Liver (tissue), 9 donors: Measurements from ENCODE around the gene CFTR. TPM values are rescaled to one million over a fixed set of nuclear protein-coding genes. Genes with fewer than 3 reads are reported as not detected.

Source experiments
- DNase-seq: peaks from one replicate; pipeline ENCODE4 v3.0.0-alpha.2; 2017; ENCODE audit warnings: low spot score
- H3K27ac ChIP-seq, 2 donors: one replicate each; pipeline ENCODE4 v1.7.0; 2013; ENCODE audit warnings: inconsistent platforms in 2 of 2, low read length in 2 of 2, control low read depth in 1 of 2, low read depth in 1 of 2, mild to moderate bottlenecking in 1 of 2
- H3K27me3 ChIP-seq, 4 donors: one replicate each; pipeline versions ENCODE4 v1.6.1 to v1.7.0; 2013; ENCODE audit warnings: low read length in 3 of 4, inconsistent platforms in 1 of 4, mild to moderate bottlenecking in 1 of 4, moderate library complexity in 1 of 4; ENCODE audit not compliant: control insufficient read depth in 4 of 4, insufficient read depth in 4 of 4
- H3K36me3 ChIP-seq, 4 donors: one replicate each; pipeline versions ENCODE4 v1.6.1 to v1.7.0; 2013; ENCODE audit warnings: low read length in 3 of 4, mild to moderate bottlenecking in 3 of 4, low read depth in 1 of 4, moderate library complexity in 1 of 4; ENCODE audit not compliant: control insufficient read depth in 4 of 4, insufficient read depth in 3 of 4
- H3K4me1 ChIP-seq, 4 donors: one replicate each; pipeline versions ENCODE4 v1.6.1 to v1.7.0; 2013; ENCODE audit warnings: low read length in 3 of 4, mild to moderate bottlenecking in 3 of 4, moderate library complexity in 1 of 4; ENCODE audit not compliant: control insufficient read depth in 4 of 4, insufficient read depth in 4 of 4
- H3K4me3 ChIP-seq, 3 donors: one replicate each; pipeline versions ENCODE4 v1.6.1 to v1.7.0; 2013; ENCODE audit warnings: low read length in 3 of 3, control low read depth in 1 of 3, low read depth in 1 of 3, mild to moderate bottlenecking in 1 of 3
- H3K9ac ChIP-seq, 2 donors: one replicate each; pipeline ENCODE4 v1.7.0; 2013; ENCODE audit warnings: low read length in 2 of 2, mild to moderate bottlenecking in 2 of 2, moderate library complexity in 2 of 2, control low read depth in 1 of 2, low read depth in 1 of 2
- H3K9me3 ChIP-seq, 4 donors: one replicate each; pipeline versions ENCODE4 v1.6.1 to v1.7.0; 2013; ENCODE audit warnings: low read length in 3 of 4; ENCODE audit not compliant: control insufficient read depth in 4 of 4
- EGR1 ChIP-seq, 2 donors: IDR thresholded peaks; 2 replicates each; pipeline ENCODE4 v1.6.1; 2016 to 2018; ENCODE audit warnings: antibody characterized with exemption in 2 of 2, low read depth in 2 of 2
- FOXA1 ChIP-seq: IDR thresholded peaks from 2 replicates; pipeline ENCODE4 v1.6.1; 2016; ENCODE audit warnings: antibody characterized with exemption
- FOXA2 ChIP-seq: IDR thresholded peaks from 2 replicates; pipeline ENCODE4 v1.6.1; 2016; ENCODE audit warnings: antibody characterized with exemption
- GABPA ChIP-seq, 2 donors: IDR thresholded peaks in 1 of 2; conservative IDR thresholded peaks in 1 of 2; 2 replicates each; pipeline ENCODE4 v1.6.1; 2016; ENCODE audit warnings: antibody characterized with exemption in 2 of 2, mild to moderate bottlenecking in 1 of 2, moderate library complexity in 1 of 2
- HNF4A ChIP-seq, 2 donors: conservative IDR thresholded peaks; 2 replicates each; pipeline ENCODE4 v1.6.1; 2016; ENCODE audit warnings: antibody characterized with exemption in 2 of 2, mild to moderate bottlenecking in 2 of 2
- HNF4G ChIP-seq: IDR thresholded peaks from 2 replicates; pipeline ENCODE4 v1.6.1; 2016; ENCODE audit warnings: antibody characterized with exemption
- JUND ChIP-seq, 2 donors: IDR thresholded peaks; 2 replicates each; pipeline ENCODE4 v1.6.1; 2016; ENCODE audit warnings: antibody characterized with exemption in 2 of 2
- NR2F2 ChIP-seq: IDR thresholded peaks from 2 replicates; pipeline ENCODE4 v1.6.1; 2016; ENCODE audit warnings: antibody characterized with exemption
- RAD21 ChIP-seq, 2 donors: IDR thresholded peaks; 2 replicates each; pipeline ENCODE4 v1.6.1; 2016; ENCODE audit warnings: antibody characterized with exemption in 2 of 2, mild to moderate bottlenecking in 2 of 2
- RXRA ChIP-seq, 2 donors: IDR thresholded peaks; 2 replicates each; pipeline ENCODE4 v1.6.1; 2017 to 2018; ENCODE audit warnings: antibody characterized with exemption in 2 of 2, mild to moderate bottlenecking in 1 of 2
- SP1 ChIP-seq: IDR thresholded peaks from 2 replicates; pipeline ENCODE4 v1.6.1; 2018; ENCODE audit warnings: antibody characterized with exemption, mild to moderate bottlenecking
- TAF1 ChIP-seq: conservative IDR thresholded peaks from 2 replicates; pipeline ENCODE4 v1.6.1; 2016; ENCODE audit warnings: antibody characterized with exemption, mild to moderate bottlenecking
- YY1 ChIP-seq: IDR thresholded peaks from 2 replicates; pipeline ENCODE4 v1.6.1; 2016; ENCODE audit warnings: antibody characterized with exemption, mild to moderate bottlenecking
- polyA plus RNA-seq, 2 donors: library from polyadenylated mRNA; stranded (reverse) in 1 of 2; unstranded in 1 of 2; fragments of 200-250 nt in 1 of 2; fragments of >200 nt in 1 of 2; fragmentation: Nextera tagmentation in 1 of 2; extraction: Ambion mirVana in 1 of 2; gene quantifications; one replicate each; pipeline versions ENCODE4 v1.2.1 to v1.2.3, GENCODE V29; 2013 to 2015
- total RNA-seq, 2 donors: library from RNA; depleted of rRNA; stranded (reverse); fragments of >200 nt; gene quantifications; one replicate each; pipeline ENCODE4 v1.2.3, GENCODE V29; 2014
- TF ChIP-seq, protein P1 (sequence below): IDR thresholded peaks from 2 replicates; pipeline ENCODE4 v1.6.1; 2016; ENCODE audit warnings: antibody characterized with exemption
- TF ChIP-seq, protein P2 (sequence below): IDR thresholded peaks from 2 replicates; pipeline ENCODE4 v1.6.1; 2016; ENCODE audit warnings: antibody characterized with exemption, mild to moderate bottlenecking
- TF ChIP-seq, protein P3 (sequence below): IDR thresholded peaks from 2 replicates; pipeline ENCODE4 v1.6.1; 2016; ENCODE audit warnings: antibody characterized with exemption
- TF ChIP-seq, protein P4 (sequence below): fragments of 150-350 bp; IDR thresholded peaks from 2 replicates; pipeline ENCODE4 v1.5.1; 2017; ENCODE audit warnings: improper control_type of control experiment, low read depth, low read length; ENCODE audit not compliant: missing input control
- TF ChIP-seq, protein P5 (sequence below): IDR thresholded peaks from 2 replicates; pipeline ENCODE4 v1.6.1; 2016; ENCODE audit warnings: antibody characterized with exemption
- donor health status: healthy.
- donor health status: healthy.
- donor health status: healthy.
- donor health status: healthy.
- donor health status: healthy.

CFTR gene
- total and polyA plus RNA-seq, 4 donors = 0.75 to 10.5 (median 1.3) TPM

DNA sequence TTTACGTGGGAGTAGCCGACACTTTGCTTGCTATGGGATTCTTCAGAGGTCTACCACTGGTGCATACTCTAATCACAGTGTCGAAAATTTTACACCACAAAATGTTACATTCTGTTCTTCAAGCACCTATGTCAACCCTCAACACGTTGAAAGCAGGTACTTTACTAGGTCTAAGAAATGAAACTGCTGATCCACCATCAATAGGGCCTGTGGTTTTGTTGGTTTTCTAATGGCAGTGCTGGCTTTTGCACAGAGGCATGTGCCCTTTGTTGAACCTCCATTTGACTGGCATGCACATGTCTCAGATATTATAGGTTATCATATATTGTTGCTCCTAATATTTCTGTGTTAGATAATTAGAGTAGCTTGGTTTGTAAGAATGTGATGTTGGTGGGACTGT lies 123.8 kb downstream of the CFTR start (continued):
- TF ChIP-seq, protein P1, sequence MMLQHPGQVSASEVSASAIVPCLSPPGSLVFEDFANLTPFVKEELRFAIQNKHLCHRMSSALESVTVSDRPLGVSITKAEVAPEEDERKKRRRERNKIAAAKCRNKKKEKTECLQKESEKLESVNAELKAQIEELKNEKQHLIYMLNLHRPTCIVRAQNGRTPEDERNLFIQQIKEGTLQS = no peak
- no peak for TF ChIP-seq RXRA (IDR thresholded peaks at IDR 0.05)

DNA sequence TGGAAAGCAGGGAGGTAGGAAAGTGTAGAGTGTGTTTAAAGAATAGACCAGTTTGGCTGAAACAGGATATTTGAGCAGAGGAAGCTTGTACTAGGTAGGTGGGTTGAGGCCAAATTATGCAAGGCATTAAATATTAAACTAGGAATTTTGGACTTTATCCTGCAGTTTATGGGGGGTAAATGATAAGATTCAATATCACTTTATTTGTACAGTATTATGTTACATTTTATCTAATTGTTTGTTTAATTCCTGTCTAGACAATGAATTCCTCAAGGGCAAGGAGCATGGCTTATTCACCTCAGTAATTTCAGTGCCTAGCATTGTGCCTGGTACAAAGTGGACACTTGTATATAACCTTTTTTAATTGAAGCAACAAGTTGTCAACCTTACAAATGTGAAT lies 125.9 kb downstream of the CFTR start:
- H3K27me3 ChIP-seq = no peaks in the 10 kb centered on the region
- no peaks in the 10 kb centered on the region for H3K9me3 ChIP-seq
- no peak for DNase-seq
- TF ChIP-seq HNF4A (conservative IDR thresholded peaks at IDR 0.05) = peak; percentile 76 to 77
- no peak for TF ChIP-seq EGR1 (IDR thresholded peaks at IDR 0.05; ENCODE audit: low read depth in 2 of 2)
- peak in 1 of 2 donors; percentile 15 for TF ChIP-seq RAD21 (IDR thresholded peaks at IDR 0.05)
- TF ChIP-seq, protein P1 = no peak
- TF ChIP-seq HNF4G = no peak
- TF ChIP-seq NR2F2 = peak; percentile 10
- TF ChIP-seq TAF1 = no peak
- TF ChIP-seq, protein P2, sequence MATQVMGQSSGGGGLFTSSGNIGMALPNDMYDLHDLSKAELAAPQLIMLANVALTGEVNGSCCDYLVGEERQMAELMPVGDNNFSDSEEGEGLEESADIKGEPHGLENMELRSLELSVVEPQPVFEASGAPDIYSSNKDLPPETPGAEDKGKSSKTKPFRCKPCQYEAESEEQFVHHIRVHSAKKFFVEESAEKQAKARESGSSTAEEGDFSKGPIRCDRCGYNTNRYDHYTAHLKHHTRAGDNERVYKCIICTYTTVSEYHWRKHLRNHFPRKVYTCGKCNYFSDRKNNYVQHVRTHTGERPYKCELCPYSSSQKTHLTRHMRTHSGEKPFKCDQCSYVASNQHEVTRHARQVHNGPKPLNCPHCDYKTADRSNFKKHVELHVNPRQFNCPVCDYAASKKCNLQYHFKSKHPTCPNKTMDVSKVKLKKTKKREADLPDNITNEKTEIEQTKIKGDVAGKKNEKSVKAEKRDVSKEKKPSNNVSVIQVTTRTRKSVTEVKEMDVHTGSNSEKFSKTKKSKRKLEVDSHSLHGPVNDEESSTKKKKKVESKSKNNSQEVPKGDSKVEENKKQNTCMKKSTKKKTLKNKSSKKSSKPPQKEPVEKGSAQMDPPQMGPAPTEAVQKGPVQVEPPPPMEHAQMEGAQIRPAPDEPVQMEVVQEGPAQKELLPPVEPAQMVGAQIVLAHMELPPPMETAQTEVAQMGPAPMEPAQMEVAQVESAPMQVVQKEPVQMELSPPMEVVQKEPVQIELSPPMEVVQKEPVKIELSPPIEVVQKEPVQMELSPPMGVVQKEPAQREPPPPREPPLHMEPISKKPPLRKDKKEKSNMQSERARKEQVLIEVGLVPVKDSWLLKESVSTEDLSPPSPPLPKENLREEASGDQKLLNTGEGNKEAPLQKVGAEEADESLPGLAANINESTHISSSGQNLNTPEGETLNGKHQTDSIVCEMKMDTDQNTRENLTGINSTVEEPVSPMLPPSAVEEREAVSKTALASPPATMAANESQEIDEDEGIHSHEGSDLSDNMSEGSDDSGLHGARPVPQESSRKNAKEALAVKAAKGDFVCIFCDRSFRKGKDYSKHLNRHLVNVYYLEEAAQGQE = no peak
- no peak for TF ChIP-seq SP1
- no peak for TF ChIP-seq GABPA (IDR thresholded peaks at IDR 0.05 in 1 of 2, conservative IDR thresholded peaks at IDR 0.05 in 1 of 2)
- TF ChIP-seq, protein P3, sequence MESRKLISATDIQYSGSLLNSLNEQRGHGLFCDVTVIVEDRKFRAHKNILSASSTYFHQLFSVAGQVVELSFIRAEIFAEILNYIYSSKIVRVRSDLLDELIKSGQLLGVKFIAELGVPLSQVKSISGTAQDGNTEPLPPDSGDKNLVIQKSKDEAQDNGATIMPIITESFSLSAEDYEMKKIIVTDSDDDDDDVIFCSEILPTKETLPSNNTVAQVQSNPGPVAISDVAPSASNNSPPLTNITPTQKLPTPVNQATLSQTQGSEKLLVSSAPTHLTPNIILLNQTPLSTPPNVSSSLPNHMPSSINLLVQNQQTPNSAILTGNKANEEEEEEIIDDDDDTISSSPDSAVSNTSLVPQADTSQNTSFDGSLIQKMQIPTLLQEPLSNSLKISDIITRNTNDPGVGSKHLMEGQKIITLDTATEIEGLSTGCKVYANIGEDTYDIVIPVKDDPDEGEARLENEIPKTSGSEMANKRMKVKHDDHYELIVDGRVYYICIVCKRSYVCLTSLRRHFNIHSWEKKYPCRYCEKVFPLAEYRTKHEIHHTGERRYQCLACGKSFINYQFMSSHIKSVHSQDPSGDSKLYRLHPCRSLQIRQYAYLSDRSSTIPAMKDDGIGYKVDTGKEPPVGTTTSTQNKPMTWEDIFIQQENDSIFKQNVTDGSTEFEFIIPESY = no peak
- no peak for TF ChIP-seq FOXA1
- TF ChIP-seq JUND (IDR thresholded peaks at IDR 0.05) = peak in 1 of 2 donors; percentile 18
- peak in 1 of 2 donors; percentile 58 for TF ChIP-seq RXRA (IDR thresholded peaks at IDR 0.05)
- TF ChIP-seq FOXA2 = peak; percentile 30
- TF ChIP-seq YY1 = no peak
- TF ChIP-seq, protein P4, sequence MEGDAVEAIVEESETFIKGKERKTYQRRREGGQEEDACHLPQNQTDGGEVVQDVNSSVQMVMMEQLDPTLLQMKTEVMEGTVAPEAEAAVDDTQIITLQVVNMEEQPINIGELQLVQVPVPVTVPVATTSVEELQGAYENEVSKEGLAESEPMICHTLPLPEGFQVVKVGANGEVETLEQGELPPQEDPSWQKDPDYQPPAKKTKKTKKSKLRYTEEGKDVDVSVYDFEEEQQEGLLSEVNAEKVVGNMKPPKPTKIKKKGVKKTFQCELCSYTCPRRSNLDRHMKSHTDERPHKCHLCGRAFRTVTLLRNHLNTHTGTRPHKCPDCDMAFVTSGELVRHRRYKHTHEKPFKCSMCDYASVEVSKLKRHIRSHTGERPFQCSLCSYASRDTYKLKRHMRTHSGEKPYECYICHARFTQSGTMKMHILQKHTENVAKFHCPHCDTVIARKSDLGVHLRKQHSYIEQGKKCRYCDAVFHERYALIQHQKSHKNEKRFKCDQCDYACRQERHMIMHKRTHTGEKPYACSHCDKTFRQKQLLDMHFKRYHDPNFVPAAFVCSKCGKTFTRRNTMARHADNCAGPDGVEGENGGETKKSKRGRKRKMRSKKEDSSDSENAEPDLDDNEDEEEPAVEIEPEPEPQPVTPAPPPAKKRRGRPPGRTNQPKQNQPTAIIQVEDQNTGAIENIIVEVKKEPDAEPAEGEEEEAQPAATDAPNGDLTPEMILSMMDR = no peak
- TF ChIP-seq, protein P5, sequence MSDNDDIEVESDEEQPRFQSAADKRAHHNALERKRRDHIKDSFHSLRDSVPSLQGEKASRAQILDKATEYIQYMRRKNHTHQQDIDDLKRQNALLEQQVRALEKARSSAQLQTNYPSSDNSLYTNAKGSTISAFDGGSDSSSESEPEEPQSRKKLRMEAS = peak; percentile 34
- no peak overlapping the region for H3K9ac ChIP-seq
- no peak overlapping the region for H3K27ac ChIP-seq
- no peak overlapping the region for H3K4me3 ChIP-seq
- no peaks in the 10 kb centered on the region for H3K36me3 ChIP-seq
- peaks cover 3 to 22% (median 7%) of the 10 kb centered on the region in 4 donors for H3K4me1 ChIP-seq
